AG04449 (cell line): ENCODE measurements around the gene CCNQ.

ENCODE experiments used
- CTCF ChIA-PET: fragments of 350-600 bp; formaldehyde crosslinking; extraction: SDS; loops from one replicate; lab custom pipeline; 2021; ENCODE audit warnings: antibody characterized with exemption; lab: Yijun Ruan, JAX
- POLR2A ChIA-PET: fragments of 400-600, 350-600 bp; formaldehyde crosslinking; extraction: SDS; loops from one replicate; lab custom pipeline; 2020; ENCODE audit warnings: antibody characterized with exemption, inconsistent platforms; lab: Yijun Ruan, JAX
- DNase-seq: peaks from one replicate; pipeline ENCODE4 v3.0.0-alpha.2; 2010; ENCODE audit warnings: low read depth, low spot score
- H3K4me3 ChIP-seq: 2 replicates; pipeline ENCODE4 v1.5.1; 2011; ENCODE audit warnings: low read depth, mild to moderate bottlenecking, control low read depth, low read length
- CTCF ChIP-seq: IDR thresholded peaks from one replicate; pipeline ENCODE4 v1.5.1; 2011; ENCODE audit warnings: mild to moderate bottlenecking, moderate library complexity, low read length, control low read depth, inconsistent platforms; ENCODE audit not compliant: insufficient read depth; ENCODE audit errors: missing control alignments

The CCNQ gene

DNA sequence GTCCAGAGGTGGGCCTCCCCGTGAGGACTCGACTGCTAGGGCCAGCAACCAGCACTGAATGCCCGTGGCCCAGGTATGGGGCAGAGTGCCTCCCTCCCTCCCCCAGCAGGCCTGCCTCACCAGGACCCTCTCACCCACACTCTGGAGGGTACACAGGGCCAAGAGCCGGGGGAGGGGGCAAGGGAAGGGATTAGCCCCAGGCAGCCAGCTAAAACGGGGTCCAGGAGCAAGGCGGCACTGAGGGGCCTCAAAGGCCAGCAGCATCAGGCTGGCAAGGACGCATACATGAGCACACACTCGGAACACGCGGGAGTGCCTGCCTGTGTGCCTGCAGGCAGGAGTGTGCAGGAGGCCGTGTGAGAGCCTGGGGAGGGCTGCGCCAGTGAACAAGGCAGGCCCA, 29.7 kb upstream of the CCNQ start:
- no peak overlapping the region for H3K4me3 ChIP-seq
- ChIA-PET POLR2A (no interaction called here), CTCF (interaction anchor here (0.7 kb wide), 1 partner anchor 65 kb away, joined by 3 read pairs; no protein-coding TSS in a partner anchor)
- DNase-seq, result no peak
- no peak for TF ChIP-seq CTCF

GRCh38 chrX:153628129-153628528, 29.2 kb upstream of the CCNQ start:
- H3K4me3 ChIP-seq, result no peak overlapping the region
- no peak for TF ChIP-seq CTCF

GRCh38 chrX:153627675-153628111, 28.8 kb upstream of the CCNQ start:
- TF ChIP-seq CTCF, result no peak
- DNase-seq, result no peak
- CTCF ChIA-PET, result no interaction called here
- H3K4me3 ChIP-seq, result no peak overlapping the region
- POLR2A ChIA-PET, result no interaction called here

More at GRCh38 chrX:153628129-153628528, 29.2 kb upstream of the CCNQ start:
- ChIA-PET CTCF (interaction anchor here (0.7 kb wide), 1 partner anchor 64 kb away, joined by 3 read pairs; no protein-coding TSS in a partner anchor), POLR2A (no interaction called here)
- no peak for DNase-seq

- no peak for DNase-seq
- no peak overlapping the region for H3K4me3 ChIP-seq
- ChIA-PET CTCF (no interaction called here), POLR2A (no interaction called here)
- TF ChIP-seq CTCF, result no peak
These were observed 28.1 kb upstream of the CCNQ start for GRCh38 chrX:153626863-153627674.

DNA sequence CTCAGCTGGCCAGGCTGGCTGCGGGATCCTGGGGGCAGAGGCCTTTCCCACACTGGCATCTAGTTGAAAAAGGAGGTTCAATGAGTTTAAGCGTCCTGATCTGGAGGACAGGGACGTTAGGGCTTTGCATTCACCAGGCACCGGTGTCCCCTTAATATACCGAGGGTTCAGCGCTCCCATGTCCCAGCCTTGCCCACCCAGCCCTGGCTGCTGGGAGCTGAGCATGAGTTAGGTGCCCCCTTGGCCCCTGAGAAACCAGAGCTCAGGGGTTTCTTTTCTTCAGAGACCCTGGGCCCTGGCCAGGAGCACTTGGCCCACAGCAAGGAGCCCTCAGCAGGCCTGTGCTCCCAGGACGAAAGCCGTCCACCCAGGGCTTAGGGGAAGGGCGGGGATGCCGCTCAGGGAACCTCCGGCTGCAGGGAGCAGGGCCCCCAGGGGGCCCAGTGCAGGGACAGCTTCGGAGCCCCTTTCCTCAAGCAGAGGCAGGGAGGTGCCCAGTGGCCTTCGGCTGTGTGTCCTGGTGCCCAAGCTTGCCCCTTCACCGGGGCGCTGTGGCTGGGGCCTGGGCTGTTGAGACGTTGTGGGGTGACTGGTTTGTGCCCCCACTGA, 27.2 kb upstream of the CCNQ start:
- TF ChIP-seq CTCF, result no peak
- H3K4me3 ChIP-seq, result no peak overlapping the region
- DNase-seq, result no peak
- CTCF ChIA-PET, result interaction anchor here (1.5 kb wide), 1 partner anchor 10 kb away, joined by 4 read pairs; no protein-coding TSS in a partner anchor
- POLR2A ChIA-PET, result no interaction called here
